ENCODE results near the gene RGP1. TPM values are rescaled to one million over a fixed set of nuclear protein-coding genes. Genes with fewer than 3 reads are reported as not detected.

Gene RGP1
- total and polyA plus RNA-seq, 9 of the 15 experiments (the other 6 are each of a cell fraction or from before 2014, with no cell fraction given) = 0.42 to 13.8 (median 6.7) TPM

DNA sequence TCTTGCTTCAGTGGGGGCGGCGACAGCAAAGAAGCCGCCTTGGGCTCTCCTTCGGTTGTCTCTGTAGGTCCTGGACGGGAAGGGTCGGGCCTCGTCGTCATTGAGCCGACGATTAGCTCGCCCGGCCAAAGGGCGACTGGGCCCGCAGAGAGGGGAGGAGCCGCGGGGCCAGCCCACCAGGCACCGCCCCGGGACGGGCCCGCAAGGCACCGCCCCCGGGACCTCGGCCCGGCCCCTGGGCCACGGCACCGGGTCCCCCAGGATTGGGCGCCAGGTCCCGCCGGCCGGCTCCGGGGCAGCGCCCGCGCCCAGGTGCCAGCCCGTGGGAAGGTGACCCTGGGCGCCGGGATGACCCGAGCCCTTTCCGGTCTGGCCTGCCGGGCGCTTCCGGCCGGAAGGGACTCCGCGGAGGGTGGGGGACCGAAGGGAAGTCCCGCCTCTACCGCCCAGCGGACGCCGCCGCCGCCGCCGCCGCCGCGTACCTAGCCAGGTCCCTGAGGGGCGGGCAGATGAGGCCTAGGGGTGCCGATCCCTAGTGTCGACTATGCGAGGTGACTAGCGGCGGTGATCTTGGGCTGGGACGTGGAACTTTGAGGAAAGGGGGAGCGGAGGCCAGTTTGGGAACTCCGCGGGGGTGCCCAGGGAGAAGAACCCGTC lies at the start of gene RGP1, which contains the start of gene GBA2 (continued):
- TF ChIP-seq, protein P1, sequence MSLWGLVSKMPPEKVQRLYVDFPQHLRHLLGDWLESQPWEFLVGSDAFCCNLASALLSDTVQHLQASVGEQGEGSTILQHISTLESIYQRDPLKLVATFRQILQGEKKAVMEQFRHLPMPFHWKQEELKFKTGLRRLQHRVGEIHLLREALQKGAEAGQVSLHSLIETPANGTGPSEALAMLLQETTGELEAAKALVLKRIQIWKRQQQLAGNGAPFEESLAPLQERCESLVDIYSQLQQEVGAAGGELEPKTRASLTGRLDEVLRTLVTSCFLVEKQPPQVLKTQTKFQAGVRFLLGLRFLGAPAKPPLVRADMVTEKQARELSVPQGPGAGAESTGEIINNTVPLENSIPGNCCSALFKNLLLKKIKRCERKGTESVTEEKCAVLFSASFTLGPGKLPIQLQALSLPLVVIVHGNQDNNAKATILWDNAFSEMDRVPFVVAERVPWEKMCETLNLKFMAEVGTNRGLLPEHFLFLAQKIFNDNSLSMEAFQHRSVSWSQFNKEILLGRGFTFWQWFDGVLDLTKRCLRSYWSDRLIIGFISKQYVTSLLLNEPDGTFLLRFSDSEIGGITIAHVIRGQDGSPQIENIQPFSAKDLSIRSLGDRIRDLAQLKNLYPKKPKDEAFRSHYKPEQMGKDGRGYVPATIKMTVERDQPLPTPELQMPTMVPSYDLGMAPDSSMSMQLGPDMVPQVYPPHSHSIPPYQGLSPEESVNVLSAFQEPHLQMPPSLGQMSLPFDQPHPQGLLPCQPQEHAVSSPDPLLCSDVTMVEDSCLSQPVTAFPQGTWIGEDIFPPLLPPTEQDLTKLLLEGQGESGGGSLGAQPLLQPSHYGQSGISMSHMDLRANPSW (CRISPR knock-in tag; IDR thresholded peaks at IDR 0.05) = no peak
- TF ChIP-seq, protein P2, sequence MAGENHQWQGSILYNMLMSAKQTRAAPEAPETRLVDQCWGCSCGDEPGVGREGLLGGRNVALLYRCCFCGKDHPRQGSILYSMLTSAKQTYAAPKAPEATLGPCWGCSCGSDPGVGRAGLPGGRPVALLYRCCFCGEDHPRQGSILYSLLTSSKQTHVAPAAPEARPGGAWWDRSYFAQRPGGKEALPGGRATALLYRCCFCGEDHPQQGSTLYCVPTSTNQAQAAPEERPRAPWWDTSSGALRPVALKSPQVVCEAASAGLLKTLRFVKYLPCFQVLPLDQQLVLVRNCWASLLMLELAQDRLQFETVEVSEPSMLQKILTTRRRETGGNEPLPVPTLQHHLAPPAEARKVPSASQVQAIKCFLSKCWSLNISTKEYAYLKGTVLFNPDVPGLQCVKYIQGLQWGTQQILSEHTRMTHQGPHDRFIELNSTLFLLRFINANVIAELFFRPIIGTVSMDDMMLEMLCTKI (IDR thresholded peaks at IDR 0.05; ENCODE audit: partially characterized antibody) = no peak
- TF ChIP-seq PML (IDR thresholded peaks at IDR 0.05; ENCODE audit: low read length) = no peak
- TF ChIP-seq, protein P3, sequence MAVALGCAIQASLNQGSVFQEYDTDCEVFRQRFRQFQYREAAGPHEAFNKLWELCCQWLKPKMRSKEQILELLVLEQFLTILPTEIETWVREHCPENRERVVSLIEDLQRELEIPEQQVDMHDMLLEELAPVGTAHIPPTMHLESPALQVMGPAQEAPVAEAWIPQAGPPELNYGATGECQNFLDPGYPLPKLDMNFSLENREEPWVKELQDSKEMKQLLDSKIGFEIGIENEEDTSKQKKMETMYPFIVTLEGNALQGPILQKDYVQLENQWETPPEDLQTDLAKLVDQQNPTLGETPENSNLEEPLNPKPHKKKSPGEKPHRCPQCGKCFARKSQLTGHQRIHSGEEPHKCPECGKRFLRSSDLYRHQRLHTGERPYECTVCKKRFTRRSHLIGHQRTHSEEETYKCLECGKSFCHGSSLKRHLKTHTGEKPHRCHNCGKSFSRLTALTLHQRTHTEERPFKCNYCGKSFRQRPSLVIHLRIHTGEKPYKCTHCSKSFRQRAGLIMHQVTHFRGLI (CRISPR knock-in tag; IDR thresholded peaks at IDR 0.05) = no peak
- no peak for TF ChIP-seq PRMT5 (CRISPR knock-in tag; IDR thresholded peaks at IDR 0.05)
- TF ChIP-seq, protein P4, sequence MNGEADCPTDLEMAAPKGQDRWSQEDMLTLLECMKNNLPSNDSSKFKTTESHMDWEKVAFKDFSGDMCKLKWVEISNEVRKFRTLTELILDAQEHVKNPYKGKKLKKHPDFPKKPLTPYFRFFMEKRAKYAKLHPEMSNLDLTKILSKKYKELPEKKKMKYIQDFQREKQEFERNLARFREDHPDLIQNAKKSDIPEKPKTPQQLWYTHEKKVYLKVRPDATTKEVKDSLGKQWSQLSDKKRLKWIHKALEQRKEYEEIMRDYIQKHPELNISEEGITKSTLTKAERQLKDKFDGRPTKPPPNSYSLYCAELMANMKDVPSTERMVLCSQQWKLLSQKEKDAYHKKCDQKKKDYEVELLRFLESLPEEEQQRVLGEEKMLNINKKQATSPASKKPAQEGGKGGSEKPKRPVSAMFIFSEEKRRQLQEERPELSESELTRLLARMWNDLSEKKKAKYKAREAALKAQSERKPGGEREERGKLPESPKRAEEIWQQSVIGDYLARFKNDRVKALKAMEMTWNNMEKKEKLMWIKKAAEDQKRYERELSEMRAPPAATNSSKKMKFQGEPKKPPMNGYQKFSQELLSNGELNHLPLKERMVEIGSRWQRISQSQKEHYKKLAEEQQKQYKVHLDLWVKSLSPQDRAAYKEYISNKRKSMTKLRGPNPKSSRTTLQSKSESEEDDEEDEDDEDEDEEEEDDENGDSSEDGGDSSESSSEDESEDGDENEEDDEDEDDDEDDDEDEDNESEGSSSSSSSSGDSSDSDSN (IDR thresholded peaks at IDR 0.05; ENCODE audit: borderline replicate concordance in 1 of 2, low read depth in 2 of 2, low read length in 2 of 2) = 0 out of 4 replicates have a peak, but pooled peaks of 1 of the 2 experiments have one; percentile 46
- TF ChIP-seq, protein P5, sequence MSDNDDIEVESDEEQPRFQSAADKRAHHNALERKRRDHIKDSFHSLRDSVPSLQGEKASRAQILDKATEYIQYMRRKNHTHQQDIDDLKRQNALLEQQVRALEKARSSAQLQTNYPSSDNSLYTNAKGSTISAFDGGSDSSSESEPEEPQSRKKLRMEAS (CRISPR knock-in tag; IDR thresholded peaks at IDR 0.05) = no peak
- TF ChIP-seq, protein P6, sequence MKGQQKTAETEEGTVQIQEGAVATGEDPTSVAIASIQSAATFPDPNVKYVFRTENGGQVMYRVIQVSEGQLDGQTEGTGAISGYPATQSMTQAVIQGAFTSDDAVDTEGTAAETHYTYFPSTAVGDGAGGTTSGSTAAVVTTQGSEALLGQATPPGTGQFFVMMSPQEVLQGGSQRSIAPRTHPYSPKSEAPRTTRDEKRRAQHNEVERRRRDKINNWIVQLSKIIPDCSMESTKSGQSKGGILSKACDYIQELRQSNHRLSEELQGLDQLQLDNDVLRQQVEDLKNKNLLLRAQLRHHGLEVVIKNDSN (CRISPR knock-in tag; IDR thresholded peaks at IDR 0.05) = no peak
- TF ChIP-seq TARDBP (IDR thresholded peaks at IDR 0.05) = no peak
- no peak for TF ChIP-seq HNRNPUL1 (IDR thresholded peaks at IDR 0.05; ENCODE audit: low read length)
- no peak for TF ChIP-seq PHTF2 (CRISPR knock-in tag; IDR thresholded peaks at IDR 0.05)
- TF ChIP-seq ZNF134 (CRISPR knock-in tag; conservative IDR thresholded peaks at IDR 0.05) = no peak
- no peak for TF ChIP-seq KDM2B (CRISPR knock-in tag; IDR thresholded peaks at IDR 0.05)
- TF ChIP-seq, protein P7, sequence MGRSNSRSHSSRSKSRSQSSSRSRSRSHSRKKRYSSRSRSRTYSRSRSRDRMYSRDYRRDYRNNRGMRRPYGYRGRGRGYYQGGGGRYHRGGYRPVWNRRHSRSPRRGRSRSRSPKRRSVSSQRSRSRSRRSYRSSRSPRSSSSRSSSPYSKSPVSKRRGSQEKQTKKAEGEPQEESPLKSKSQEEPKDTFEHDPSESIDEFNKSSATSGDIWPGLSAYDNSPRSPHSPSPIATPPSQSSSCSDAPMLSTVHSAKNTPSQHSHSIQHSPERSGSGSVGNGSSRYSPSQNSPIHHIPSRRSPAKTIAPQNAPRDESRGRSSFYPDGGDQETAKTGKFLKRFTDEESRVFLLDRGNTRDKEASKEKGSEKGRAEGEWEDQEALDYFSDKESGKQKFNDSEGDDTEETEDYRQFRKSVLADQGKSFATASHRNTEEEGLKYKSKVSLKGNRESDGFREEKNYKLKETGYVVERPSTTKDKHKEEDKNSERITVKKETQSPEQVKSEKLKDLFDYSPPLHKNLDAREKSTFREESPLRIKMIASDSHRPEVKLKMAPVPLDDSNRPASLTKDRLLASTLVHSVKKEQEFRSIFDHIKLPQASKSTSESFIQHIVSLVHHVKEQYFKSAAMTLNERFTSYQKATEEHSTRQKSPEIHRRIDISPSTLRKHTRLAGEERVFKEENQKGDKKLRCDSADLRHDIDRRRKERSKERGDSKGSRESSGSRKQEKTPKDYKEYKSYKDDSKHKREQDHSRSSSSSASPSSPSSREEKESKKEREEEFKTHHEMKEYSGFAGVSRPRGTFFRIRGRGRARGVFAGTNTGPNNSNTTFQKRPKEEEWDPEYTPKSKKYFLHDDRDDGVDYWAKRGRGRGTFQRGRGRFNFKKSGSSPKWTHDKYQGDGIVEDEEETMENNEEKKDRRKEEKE (IDR thresholded peaks at IDR 0.05; ENCODE audit: borderline replicate concordance in 1 of 2, control insufficient read depth in 1 of 2, low read depth in 2 of 2, low read length in 1 of 2) = no peak
- no peak for TF ChIP-seq SRSF7 (optimal IDR thresholded peaks at IDR 0.05; ENCODE audit: low read depth, low read length)
